H9 (cell line): ENCODE data around the gene IGLL1. TPM values are rescaled to one million over a fixed set of nuclear protein-coding genes. Genes with fewer than 3 reads are reported as not detected.

Experiments
- DNase-seq: peaks from one replicate; pipeline ENCODE4 v3.0.0-alpha.2; 2017
- H2AFZ ChIP-seq: one replicate; pipeline ENCODE4 v1.6.1; 2013; ENCODE audit warnings: mild to moderate bottlenecking, low read length, control low read depth, moderate library complexity
- H2AK5ac ChIP-seq: 2 replicates; pipeline ENCODE4 v1.6.1; 2013; ENCODE audit warnings: low read length, control low read depth, mixed read lengths; ENCODE audit not compliant: insufficient read length
- H2BK120ac ChIP-seq: one replicate; pipeline ENCODE4 v1.6.1; 2013; ENCODE audit warnings: low read depth, mild to moderate bottlenecking, low read length, control low read depth, inconsistent platforms; ENCODE audit not compliant: poor library complexity, severe bottlenecking
- H2BK12ac ChIP-seq: 2 replicates; pipeline ENCODE4 v1.6.1; 2013; ENCODE audit warnings: low read length, control low read depth, mixed read lengths, low read depth; ENCODE audit not compliant: insufficient read length
- H2BK15ac ChIP-seq: 2 replicates; pipeline ENCODE4 v1.6.1; 2013; ENCODE audit warnings: low read depth, low read length, control low read depth
- H2BK20ac ChIP-seq: one replicate; pipeline ENCODE4 v1.6.1; 2013; ENCODE audit warnings: low read depth, mild to moderate bottlenecking, low read length, control low read depth, inconsistent platforms; ENCODE audit not compliant: poor library complexity, severe bottlenecking
- H2BK5ac ChIP-seq: 2 replicates; pipeline ENCODE4 v1.6.1; 2013; ENCODE audit warnings: low read length, control low read depth, mixed read lengths; ENCODE audit not compliant: insufficient read length
- H3K14ac ChIP-seq: 2 replicates; pipeline ENCODE4 v1.6.1; 2013; ENCODE audit warnings: low read length, control low read depth; ENCODE audit not compliant: insufficient read depth
- H3K18ac ChIP-seq: 2 replicates; pipeline ENCODE4 v1.6.1; 2013; ENCODE audit warnings: low read depth, mild to moderate bottlenecking, mixed read lengths, low read length, control low read depth; ENCODE audit not compliant: insufficient read length
- H3K23ac ChIP-seq: 2 replicates; pipeline ENCODE4 v1.6.1; 2013; ENCODE audit warnings: low read length, control low read depth, mixed read lengths, low read depth; ENCODE audit not compliant: insufficient read length
- H3K23me2 ChIP-seq: 2 replicates; pipeline ENCODE4 v1.6.1; 2013; ENCODE audit warnings: low read depth, mild to moderate bottlenecking, mixed read lengths, low read length, control low read depth; ENCODE audit not compliant: insufficient read length, poor library complexity, severe bottlenecking
- H3K27ac ChIP-seq: 2 replicates; pipeline ENCODE4 v1.5.1; 2013; ENCODE audit warnings: low read length, control low read depth, mixed read lengths, low read depth; ENCODE audit not compliant: insufficient read length
- H3K27me3 ChIP-seq: 2 replicates; pipeline ENCODE4 v1.6.1; 2013; ENCODE audit warnings: low read length, control low read depth, inconsistent platforms; ENCODE audit not compliant: insufficient read depth
- H3K4ac ChIP-seq: 2 replicates; pipeline ENCODE4 v1.6.1; 2013; ENCODE audit warnings: low read depth, mild to moderate bottlenecking, control low read depth, inconsistent platforms, low read length, moderate library complexity
- H3K4me1 ChIP-seq: 2 replicates; pipeline ENCODE4 v1.6.1; 2013; ENCODE audit warnings: low read length, control low read depth, inconsistent platforms; ENCODE audit not compliant: insufficient read depth
- H3K4me2 ChIP-seq: 2 replicates; pipeline ENCODE4 v1.6.1; 2013; ENCODE audit warnings: low read length, control low read depth, mixed read lengths; ENCODE audit not compliant: insufficient read length, insufficient read depth
- H3K56ac ChIP-seq: 2 replicates; pipeline ENCODE4 v1.6.1; 2013; ENCODE audit warnings: low read depth, mild to moderate bottlenecking, mixed read lengths, low read length, control low read depth; ENCODE audit not compliant: insufficient read length
- H3K79me1 ChIP-seq: 2 replicates; pipeline ENCODE4 v1.6.1; 2013; ENCODE audit warnings: low read depth, mild to moderate bottlenecking, moderate library complexity, low read length, control low read depth, inconsistent platforms; ENCODE audit not compliant: insufficient read depth, poor library complexity, severe bottlenecking
- H3K79me2 ChIP-seq: 2 replicates; pipeline ENCODE4 v1.6.1; 2013; ENCODE audit warnings: low read length, control low read depth, inconsistent platforms; ENCODE audit not compliant: insufficient read depth
- H3K9ac ChIP-seq: 2 replicates; pipeline ENCODE4 v1.6.1; 2013; ENCODE audit warnings: low read length, control low read depth, mixed read lengths; ENCODE audit not compliant: insufficient read length; ENCODE audit errors: extremely low read depth
- H3K9me3 ChIP-seq: one replicate; pipeline ENCODE4 v1.6.1; 2013; ENCODE audit warnings: low read depth, low read length, inconsistent platforms; ENCODE audit not compliant: control insufficient read depth
- H3T11ph ChIP-seq: one replicate; pipeline ENCODE4 v1.6.1; 2013; ENCODE audit warnings: mild to moderate bottlenecking, low read length, control low read depth, inconsistent platforms
- H4K20me1 ChIP-seq: one replicate; pipeline ENCODE4 v1.6.1; 2013; ENCODE audit not compliant: control insufficient read depth, insufficient read length, insufficient read depth
- H4K5ac ChIP-seq: 2 replicates; pipeline ENCODE4 v1.6.1; 2013; ENCODE audit warnings: low read depth, mild to moderate bottlenecking, mixed read lengths, low read length, control low read depth; ENCODE audit not compliant: insufficient read length
- H4K8ac ChIP-seq: replicated peaks from 2 replicates; pipeline ENCODE4 v1.6.1; 2013; ENCODE audit warnings: low read length, control low read depth, mixed read lengths, low read depth; ENCODE audit not compliant: insufficient read length
- H4K91ac ChIP-seq: 2 replicates; pipeline ENCODE4 v1.6.1; 2013; ENCODE audit warnings: low read depth, mild to moderate bottlenecking, moderate library complexity, mixed read lengths, low read length, control low read depth; ENCODE audit not compliant: insufficient read length
- H3K27ac Mint-ChIP-seq, 3 experiments: 2 replicates in 2 of 3; 3 replicates in 1 of 3; pipeline ENCODE4 v1.8.0; 2020 to 2021; ENCODE audit warnings: mixed read lengths in 3 of 3, mild to moderate bottlenecking in 1 of 3, moderate library complexity in 1 of 3
- H3K27me3 Mint-ChIP-seq: 2 replicates; pipeline ENCODE4 v1.8.0; 2021; ENCODE audit warnings: low read depth, mild to moderate bottlenecking, moderate library complexity, mixed read lengths
- H3K36me3 Mint-ChIP-seq, 3 experiments: 2 replicates in 2 of 3; 3 replicates in 1 of 3; pipeline ENCODE4 v1.8.0; 2020 to 2021; ENCODE audit warnings: low read depth in 3 of 3, mixed read lengths in 3 of 3; ENCODE audit not compliant: insufficient read depth in 1 of 3
- H3K4me1 Mint-ChIP-seq, 2 experiments: 2 replicates each; pipeline ENCODE4 v1.8.0; 2020; ENCODE audit warnings: mixed read lengths in 2 of 2
- H3K4me3 Mint-ChIP-seq, 2 experiments: 2 replicates in 1 of 2; 3 replicates in 1 of 2; pipeline ENCODE4 v1.8.0; 2020 to 2021; ENCODE audit warnings: mild to moderate bottlenecking in 2 of 2, mixed read lengths in 2 of 2, moderate library complexity in 1 of 2
- H3K9me3 Mint-ChIP-seq, 2 experiments: 2 replicates in 1 of 2; 3 replicates in 1 of 2; pipeline ENCODE4 v1.8.0; 2020; ENCODE audit warnings: mild to moderate bottlenecking in 2 of 2, mixed read lengths in 2 of 2, moderate library complexity in 1 of 2
- WGBS: extraction: QIAGEN DNeasy Blood & Tissue Kit; methylation state at CpG from one replicate; pipeline ENCODE4 v1.1.7; 2013; ENCODE audit warnings: missing lambda C conversion rate, low lambda C conversion rate, mixed read lengths; ENCODE audit not compliant: insufficient read length; ENCODE audit errors: extremely low coverage; 5-methylcytosine and 5-hydroxymethylcytosine counted together
- total RNA-seq: library from RNA; stranded (reverse); gene quantifications from 2 replicates; pipeline ENCODE4 v1.2.1, GENCODE V29; 2021
- TF ChIP-seq, protein P1 (sequence below): fragments of 200-600 bp; sonication (generic); conservative IDR thresholded peaks from 3 replicates; pipeline ENCODE4 v1.8.0; 2021; ENCODE audit warnings: antibody characterized with exemption, mild to moderate bottlenecking

The IGLL1 gene
- total RNA-seq, 1 experiment from 2014 or later, result not detected

DNA sequence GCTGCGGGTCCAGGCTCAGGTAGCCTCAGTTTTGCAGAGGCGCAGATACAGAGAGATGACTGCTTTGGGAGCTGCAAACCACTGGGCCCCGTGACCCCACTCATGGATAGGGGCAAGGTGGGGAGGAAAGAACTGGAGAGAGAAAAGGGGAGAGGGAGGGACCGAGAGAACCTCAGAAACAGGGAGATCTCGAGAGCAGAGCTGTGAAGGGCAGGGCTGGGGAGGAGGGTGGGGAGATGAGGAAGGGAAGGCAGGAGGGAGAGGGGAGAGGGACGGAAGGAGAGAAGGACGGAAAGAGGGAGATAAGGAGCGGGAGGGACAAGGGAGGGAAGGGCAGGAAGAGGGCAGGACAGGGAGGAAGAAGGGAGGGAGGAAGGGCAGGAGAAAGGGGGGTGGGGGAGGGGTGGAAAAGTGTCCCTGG lies 46.3 kb downstream of the IGLL1 start:
- Mint-ChIP-seq H3K27me3 (peaks cover 47% of the 10 kb centered on the region), H3K27ac (peak overlapping the region; percentile 77 to 93 (median 84); a peak in 5 of 7 replicates), H3K9me3 (no peaks in the 10 kb centered on the region; a peak in 2 of 5 replicates), H3K4me3 (peak overlapping the region in 1 of 2 experiments; percentile 73; a peak in 3 of 5 replicates), H3K4me1 (peaks cover 67 to 81% of the 10 kb centered on the region in 2 experiments), H3K36me3 (no peaks in the 10 kb centered on the region; a peak in 1 of 7 replicates)
- H3K4me2 ChIP-seq, result peak overlapping the region; percentile 41
- H3K14ac ChIP-seq, result no peak overlapping the region; the same call in 1 of the 2 replicates
- no peak overlapping the region for H3K56ac ChIP-seq
- no peak overlapping the region for H3K27ac ChIP-seq
- no peaks in the 10 kb centered on the region for H3K79me2 ChIP-seq
- peak; percentile 59 for DNase-seq
- no peak overlapping the region for H2BK15ac ChIP-seq
- H3K4ac ChIP-seq, result no peak overlapping the region
- WGBS, result no CpG with 5 or more reads among the region's 8 CpGs
- no peaks in the 10 kb centered on the region for H3K79me1 ChIP-seq
- H3T11ph ChIP-seq, result no peak overlapping the region
- H2AFZ ChIP-seq, result no peak overlapping the region
- no peak overlapping the region for H4K8ac ChIP-seq
- no peak overlapping the region for H2BK5ac ChIP-seq
- H3K23ac ChIP-seq, result no peak overlapping the region
- no peaks in the 10 kb centered on the region for H4K20me1 ChIP-seq
- H2BK12ac ChIP-seq, result no peak overlapping the region
- peak overlapping the region; percentile 76 for H3K18ac ChIP-seq
- H3K4me1 ChIP-seq, result peaks cover 28% of the 10 kb centered on the region; the same call in 1 of the 2 replicates
- H4K5ac ChIP-seq, result no peak overlapping the region
- no peaks in the 10 kb centered on the region for H3K9me3 ChIP-seq
- H2BK20ac ChIP-seq, result no peak overlapping the region
- no peak overlapping the region for H4K91ac ChIP-seq
- no peak overlapping the region for H2AK5ac ChIP-seq
- TF ChIP-seq, protein P1, sequence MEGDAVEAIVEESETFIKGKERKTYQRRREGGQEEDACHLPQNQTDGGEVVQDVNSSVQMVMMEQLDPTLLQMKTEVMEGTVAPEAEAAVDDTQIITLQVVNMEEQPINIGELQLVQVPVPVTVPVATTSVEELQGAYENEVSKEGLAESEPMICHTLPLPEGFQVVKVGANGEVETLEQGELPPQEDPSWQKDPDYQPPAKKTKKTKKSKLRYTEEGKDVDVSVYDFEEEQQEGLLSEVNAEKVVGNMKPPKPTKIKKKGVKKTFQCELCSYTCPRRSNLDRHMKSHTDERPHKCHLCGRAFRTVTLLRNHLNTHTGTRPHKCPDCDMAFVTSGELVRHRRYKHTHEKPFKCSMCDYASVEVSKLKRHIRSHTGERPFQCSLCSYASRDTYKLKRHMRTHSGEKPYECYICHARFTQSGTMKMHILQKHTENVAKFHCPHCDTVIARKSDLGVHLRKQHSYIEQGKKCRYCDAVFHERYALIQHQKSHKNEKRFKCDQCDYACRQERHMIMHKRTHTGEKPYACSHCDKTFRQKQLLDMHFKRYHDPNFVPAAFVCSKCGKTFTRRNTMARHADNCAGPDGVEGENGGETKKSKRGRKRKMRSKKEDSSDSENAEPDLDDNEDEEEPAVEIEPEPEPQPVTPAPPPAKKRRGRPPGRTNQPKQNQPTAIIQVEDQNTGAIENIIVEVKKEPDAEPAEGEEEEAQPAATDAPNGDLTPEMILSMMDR, result no peak
- no peaks in the 10 kb centered on the region; the same call in 1 of the 2 replicates for H3K27me3 ChIP-seq
- peaks cover 3% of the 10 kb centered on the region for H3K23me2 ChIP-seq
- no peak overlapping the region for H2BK120ac ChIP-seq
- no peak overlapping the region for H3K9ac ChIP-seq
